Skin epidermis (tissue), 12 donors: ENCODE results near the gene KRT12.
A peak's percentile ranks its signal among the peaks of the same experiment; 100 is the strongest.

Experiments used
- H3K27ac ChIP-seq, 21 experiments: fragments of 200-600 bp; sonication (generic) in 11 of 21; one replicate each; pipeline ENCODE4 v1.5.0; 2020; ENCODE audit warnings: mild to moderate bottlenecking in 3 of 21, inconsistent platforms in 2 of 21, moderate library complexity in 2 of 21
- H3K4me3 ChIP-seq, 7 experiments: fragments of 200-600 bp; sonication (generic) in 2 of 7; one replicate each; pipeline ENCODE4 v1.5.0; 2020; ENCODE audit warnings: inconsistent platforms in 2 of 7, mild to moderate bottlenecking in 2 of 7, moderate library complexity in 1 of 7

KRT12 gene

GRCh38 chr17:40849723-40850122 is 17.3 kb downstream of the KRT12 start:
- Histone ChIP-seq H3K27ac (peak overlapping the region in 18 of 21 experiments; percentile 8 to 81 (median 58)), H3K4me3 (no peak overlapping the region)

GRCh38 chr17:40848583-40849235 is 18.3 kb downstream of the KRT12 start:
- peak overlapping the region in 8 of 21 experiments; percentile 11 to 81 (median 70) for H3K27ac ChIP-seq
- H3K4me3 ChIP-seq = no peak overlapping the region

- Histone ChIP-seq H3K27ac (no peak overlapping the region), H3K4me3 (no peak overlapping the region)
Measured at GRCh38 chr17:40846515-40847144, 20.4 kb downstream of the KRT12 start.

- H3K27ac ChIP-seq = no peak overlapping the region
Measured at GRCh38 chr17:40844671-40845107, 22.3 kb downstream of the KRT12 start.

GRCh38 chr17:40843242-40843641 is 23.8 kb downstream of the KRT12 start:
- Histone ChIP-seq H3K27ac (peak overlapping the region in 1 of 21 experiments; percentile 37), H3K4me3 (no peak overlapping the region)

More at GRCh38 chr17:40844671-40845107, 22.3 kb downstream of the KRT12 start:
- H3K4me3 ChIP-seq = no peak overlapping the region

GRCh38 chr17:40841246-40841645 is 25.8 kb downstream of the KRT12 start:
- H3K4me3 ChIP-seq = no peak overlapping the region
- no peak overlapping the region for H3K27ac ChIP-seq

GRCh38 chr17:40839194-40839593 is 27.8 kb downstream of the KRT12 start:
- no peak overlapping the region for H3K27ac ChIP-seq
- no peak overlapping the region for H3K4me3 ChIP-seq

- H3K27ac ChIP-seq = no peak overlapping the region
- H3K4me3 ChIP-seq = no peak overlapping the region
Measured at GRCh38 chr17:40836020-40836419, 31.0 kb downstream of the KRT12 start.

- no peak overlapping the region for H3K27ac ChIP-seq
- no peak overlapping the region for H3K4me3 ChIP-seq
Measured at GRCh38 chr17:40833882-40834281, 33.1 kb downstream of the KRT12 start.

- Histone ChIP-seq H3K4me3 (no peak overlapping the region), H3K27ac (no peak overlapping the region)
Measured at GRCh38 chr17:40832840-40833239, 34.2 kb downstream of the KRT12 start.

- no peak overlapping the region for H3K27ac ChIP-seq
- H3K4me3 ChIP-seq = no peak overlapping the region
Measured at GRCh38 chr17:40830085-40830776, 36.8 kb downstream of the KRT12 start.

- peak overlapping the region in 9 of 21 experiments; percentile 2 to 65 (median 40) for H3K27ac ChIP-seq
Measured at GRCh38 chr17:40828454-40829044, 38.5 kb downstream of the KRT12 start.

GRCh38 chr17:40827746-40828453 is 39.1 kb downstream of the KRT12 start:
- H3K4me3 ChIP-seq = no peak overlapping the region
- peak overlapping the region in 11 of 21 experiments; percentile 2 to 58 (median 30) for H3K27ac ChIP-seq

More at GRCh38 chr17:40828454-40829044, 38.5 kb downstream of the KRT12 start:
- no peak overlapping the region for H3K4me3 ChIP-seq

- Histone ChIP-seq H3K4me3 (no peak overlapping the region), H3K27ac (no peak overlapping the region)
Measured at GRCh38 chr17:40825599-40825998, 41.4 kb downstream of the KRT12 start.

- Histone ChIP-seq H3K27ac (peak overlapping the region in 5 of 21 experiments; percentile 3 to 60 (median 10)), H3K4me3 (no peak overlapping the region)
Measured at GRCh38 chr17:40824015-40824832, 42.8 kb downstream of the KRT12 start.

- peak within 1 kb of the TSS in 3 of 7 experiments; percentile 20 to 57 (median 49) for H3K4me3 ChIP-seq
Measured at GRCh38 chr17:40822132-40822812, 44.8 kb downstream of the KRT12 start, which contains the start of gene KRT10. Gene KRT10 (minus strand): TSS chr17:40822614. CDS start chr17:40822585, 29 bp downstream.

GRCh38 chr17:40821536-40821935 is 45.5 kb downstream of the KRT12 start:
- peak overlapping the region in 13 of 21 experiments; percentile 17 to 95 (median 65) for H3K27ac ChIP-seq
- H3K4me3 ChIP-seq = peak overlapping the region in 3 of 7 experiments; percentile 20 to 57 (median 49)

More at GRCh38 chr17:40822132-40822812, 44.8 kb downstream of the KRT12 start, which contains the start of gene KRT10:
- H3K27ac ChIP-seq = peak within 1 kb of the TSS in 15 of 21 experiments; percentile 17 to 95 (median 64)
